ENCODE measurements around the gene B3GALT6.
"Not testable (repeated sequence)": the region's sequence is repeated elsewhere in the genome, so short reads cannot be mapped to it uniquely, and the experiment has no call there.

B3GALT6 gene

GRCh38 chr1:1245817-1246576, 14.0 kb downstream of the B3GALT6 start:
- no peak for DNase-seq

- no peak for DNase-seq
Measured at GRCh38 chr1:1246577-1247340, 14.7 kb downstream of the B3GALT6 start, which contains the start of gene C1QTNF12. Gene C1QTNF12, minus strand, starts transcription at chr1:1246722. Its CDS starts 32 bp downstream, at chr1:1246690.

DNA sequence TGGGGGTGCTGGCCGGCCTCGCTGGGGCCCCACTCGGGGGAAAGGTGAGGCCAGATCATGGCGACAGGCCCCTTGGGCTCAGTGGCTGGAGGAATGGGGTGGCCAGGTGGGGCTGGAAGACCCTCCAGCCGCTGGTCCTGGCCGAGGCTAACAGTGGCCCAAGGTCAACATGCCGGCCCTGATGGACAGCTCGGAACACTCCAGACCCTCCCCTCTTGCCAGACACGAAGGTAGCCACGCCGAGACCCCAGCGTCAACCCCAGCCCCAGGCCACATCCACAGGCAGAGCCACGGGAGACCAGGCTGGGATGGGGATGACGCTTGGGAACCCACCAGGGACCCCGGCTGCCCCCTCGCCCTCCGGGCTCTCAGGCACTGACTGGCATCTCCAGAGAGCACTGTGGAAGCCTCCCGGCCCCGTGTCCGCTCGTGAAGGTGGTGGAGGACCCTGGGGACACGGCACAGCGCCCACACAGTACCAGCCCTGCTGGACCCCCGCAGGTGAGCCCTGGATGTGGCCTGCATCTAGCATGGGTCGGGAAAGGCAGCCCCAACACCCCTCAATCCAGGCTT, 15.4 kb downstream of the B3GALT6 start:
- no peak for DNase-seq

DNA sequence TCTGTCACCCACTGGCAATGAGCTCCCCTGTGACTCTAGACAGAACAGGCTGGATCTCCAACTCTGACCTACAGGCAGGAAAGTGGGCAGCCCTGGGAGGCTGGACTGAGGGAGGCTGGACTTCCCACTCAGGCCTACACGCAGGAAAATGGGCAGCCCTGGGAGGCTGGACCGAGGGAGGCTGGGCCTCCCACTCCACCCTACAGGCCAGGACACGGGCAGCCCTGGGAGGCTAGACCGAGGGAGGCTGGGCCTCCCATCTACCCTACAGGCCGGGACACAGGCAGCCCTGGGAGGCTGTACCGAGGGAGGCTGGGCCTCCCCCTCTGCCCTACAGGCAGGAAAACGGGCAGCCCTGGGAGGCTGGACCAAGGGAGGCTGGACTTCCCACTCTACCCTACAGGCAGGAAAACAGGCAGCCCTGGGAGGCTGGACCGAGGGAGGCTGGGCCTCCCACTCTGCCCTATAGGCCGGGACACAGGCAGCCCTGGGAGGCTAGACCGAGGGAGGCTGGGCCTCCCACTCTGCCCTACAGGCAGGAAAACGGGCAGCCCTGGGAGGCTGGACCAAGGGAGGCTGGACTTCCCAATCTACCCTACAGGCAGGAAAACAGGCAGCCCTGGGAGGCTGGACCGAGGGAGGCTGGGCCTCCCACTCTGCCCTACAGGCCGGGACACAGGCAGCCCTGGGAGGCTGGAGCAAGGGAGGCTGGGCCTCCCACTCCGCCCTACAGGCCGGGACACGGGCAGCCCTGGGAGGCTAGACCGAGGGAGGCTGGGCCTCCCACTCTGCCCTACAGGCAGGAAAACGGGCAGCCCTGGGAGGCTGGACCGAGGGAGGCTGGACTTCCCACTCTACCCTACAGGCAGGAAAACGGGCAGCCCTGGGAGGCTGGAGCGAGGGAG, 16.2 kb downstream of the B3GALT6 start:
- DNase-seq = not testable (repeated sequence)

DNA sequence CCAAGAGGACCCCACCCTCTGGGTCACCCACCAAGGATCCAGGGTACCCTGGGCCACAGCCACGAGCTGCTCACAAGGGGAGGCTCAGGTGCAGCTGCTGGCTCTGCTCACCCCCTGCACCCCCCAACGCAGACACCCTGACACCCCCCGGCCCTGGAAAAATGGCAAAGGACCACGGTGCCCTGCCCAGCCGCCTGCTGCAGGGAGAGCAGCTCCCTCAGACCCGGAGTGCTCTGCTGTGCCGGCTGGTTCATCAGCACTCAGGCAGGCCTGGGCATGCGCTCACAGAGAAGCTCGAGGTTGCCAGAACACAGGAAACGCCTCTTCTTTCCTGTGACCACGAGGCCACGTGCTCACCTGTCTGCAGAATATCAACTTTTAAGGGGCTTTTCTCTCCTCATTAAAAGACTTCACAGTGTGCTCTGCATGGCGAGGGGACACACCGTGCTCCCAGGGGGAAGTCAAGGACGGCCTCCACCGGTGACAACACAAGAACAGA, 18.8 kb downstream of the B3GALT6 start:
- no peak for DNase-seq

GRCh38 chr1:1253314-1253713, 21.3 kb downstream of the B3GALT6 start:
- no peak for DNase-seq

DNA sequence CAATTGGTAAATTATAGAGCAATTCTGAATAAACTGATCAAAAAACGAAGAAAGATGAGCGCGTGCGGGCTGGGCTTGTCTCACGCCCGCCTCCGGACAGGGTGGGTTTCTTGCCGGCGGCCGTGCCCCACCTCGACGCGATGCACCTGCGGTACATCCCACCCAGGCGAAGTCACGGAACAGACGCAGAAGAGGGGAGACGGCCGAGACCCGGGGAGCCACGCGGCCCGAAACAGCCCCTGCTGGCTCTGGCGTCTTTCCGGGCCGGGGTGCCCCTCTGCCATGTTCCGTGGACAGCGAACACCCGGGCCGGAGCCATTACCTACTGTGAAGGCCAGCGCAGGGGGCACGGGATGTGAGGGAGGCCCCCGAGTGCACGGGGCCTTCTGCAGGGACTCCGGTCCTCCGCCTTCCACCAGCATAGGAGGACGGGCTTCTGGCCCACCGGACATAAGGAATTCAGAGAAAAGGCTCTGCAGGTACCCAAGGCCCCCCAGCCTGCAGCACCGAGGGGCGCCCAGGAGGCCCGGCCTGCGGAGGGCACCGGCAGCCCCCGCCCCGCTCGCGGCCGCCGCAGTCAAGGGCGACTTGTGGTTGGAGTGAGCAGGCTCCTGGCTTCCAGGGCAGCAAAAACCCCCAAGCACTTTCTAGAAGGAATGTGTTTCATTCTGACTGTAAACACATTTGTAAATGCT, 22.1 kb downstream of the B3GALT6 start:
- DNase-seq = no peak

DNA sequence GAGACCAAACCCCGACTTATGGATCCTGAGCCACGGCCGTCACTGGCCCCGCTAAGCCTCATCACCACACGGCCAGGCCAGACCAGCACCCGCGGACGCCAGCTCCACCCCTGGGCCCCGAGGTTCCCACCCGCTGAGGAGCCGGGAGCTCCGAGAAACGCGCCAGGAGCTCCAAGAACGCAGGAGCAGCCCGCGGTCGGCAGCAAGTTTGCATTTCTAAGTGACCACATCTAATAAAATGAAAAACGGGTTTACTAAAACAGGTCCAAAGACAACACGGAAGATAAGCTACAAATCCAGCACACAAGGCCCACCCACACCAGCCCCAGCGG, 22.6 kb downstream of the B3GALT6 start:
- DNase-seq = no peak

DNA sequence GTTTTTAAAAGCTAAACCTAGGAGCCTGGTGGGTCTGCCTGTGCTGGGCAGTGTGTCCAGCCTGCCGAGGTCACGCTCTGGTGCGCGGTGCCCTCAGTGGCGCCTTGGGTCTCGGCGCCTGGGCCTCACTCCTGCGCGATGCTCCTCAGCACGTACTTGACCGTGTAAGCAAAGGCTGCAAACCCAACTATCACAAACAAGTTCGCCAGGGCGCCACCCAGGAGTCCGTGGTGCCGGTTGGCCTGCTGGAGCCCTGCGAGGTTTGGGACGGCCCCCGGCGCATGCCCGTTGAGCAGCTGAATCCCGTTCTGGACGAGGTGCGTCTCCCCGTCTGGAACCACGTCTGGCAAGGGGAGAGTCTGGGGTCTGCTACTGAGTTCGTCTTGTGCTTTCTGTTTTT, 23.0 kb downstream of the B3GALT6 start:
- DNase-seq = no peak

DNA sequence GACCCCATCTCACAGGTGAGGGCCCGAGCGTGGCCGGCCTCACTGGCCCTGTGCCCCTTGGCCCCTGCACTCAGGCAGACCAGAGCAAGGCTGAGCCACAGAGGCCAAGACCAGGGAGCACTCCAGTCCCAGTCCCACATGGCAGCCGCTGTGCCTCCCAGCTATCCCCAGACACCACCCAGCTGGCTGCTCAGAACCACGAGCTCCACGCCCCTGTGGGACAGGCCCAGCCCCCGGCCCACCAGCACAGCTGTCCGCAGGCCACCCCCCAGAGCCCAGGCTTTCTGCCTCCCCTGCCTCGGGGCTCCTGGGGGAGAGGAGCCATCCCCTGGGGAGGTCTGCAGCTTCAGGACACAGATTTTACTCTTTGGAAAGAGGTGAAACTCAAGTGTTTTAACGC, 23.6 kb downstream of the B3GALT6 start:
- DNase-seq = no peak

- no peak for DNase-seq
Measured at GRCh38 chr1:1256956-1257871, 25.2 kb downstream of the B3GALT6 start.

GRCh38 chr1:1259119-1259488, 27.1 kb downstream of the B3GALT6 start:
- DNase-seq = no peak

- DNase-seq = no peak
Measured at GRCh38 chr1:1259540-1259939, 27.5 kb downstream of the B3GALT6 start.

DNA sequence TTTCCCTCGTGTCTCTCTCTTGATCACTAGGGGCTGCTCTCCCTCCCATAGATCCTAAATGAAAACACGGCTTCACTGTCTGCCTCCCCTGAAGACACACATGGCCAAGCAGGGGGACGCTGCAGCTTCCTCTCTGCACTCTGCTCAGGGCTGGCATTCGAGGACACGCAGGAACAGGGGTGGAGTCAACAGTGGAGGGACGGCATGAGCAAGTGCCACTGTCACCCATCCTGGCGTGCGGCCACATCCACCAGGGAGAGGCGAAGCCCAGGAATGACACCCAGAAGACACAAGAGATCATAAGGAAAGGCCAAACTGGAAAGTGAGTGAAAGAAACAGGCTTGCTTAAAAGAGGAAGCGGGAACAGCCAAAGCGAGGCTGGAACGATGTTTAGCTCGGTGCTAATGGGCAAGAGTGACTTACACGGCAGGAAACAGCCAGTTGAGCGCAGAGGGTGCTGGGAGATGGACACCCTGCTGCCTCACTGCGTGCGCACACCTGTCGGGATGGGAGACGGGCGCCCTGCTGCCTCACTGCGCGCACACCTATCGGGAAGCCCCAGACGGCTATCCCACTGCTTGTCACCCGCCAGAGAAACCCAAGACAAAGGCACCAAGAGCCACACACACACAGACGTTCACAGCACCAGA, 28.0 kb downstream of the B3GALT6 start:
- no peak for DNase-seq

GRCh38 chr1:1260843-1261560, 29.0 kb downstream of the B3GALT6 start:
- no peak for DNase-seq

GRCh38 chr1:1262071-1262470, 30.0 kb downstream of the B3GALT6 start:
- no peak for DNase-seq

DNA sequence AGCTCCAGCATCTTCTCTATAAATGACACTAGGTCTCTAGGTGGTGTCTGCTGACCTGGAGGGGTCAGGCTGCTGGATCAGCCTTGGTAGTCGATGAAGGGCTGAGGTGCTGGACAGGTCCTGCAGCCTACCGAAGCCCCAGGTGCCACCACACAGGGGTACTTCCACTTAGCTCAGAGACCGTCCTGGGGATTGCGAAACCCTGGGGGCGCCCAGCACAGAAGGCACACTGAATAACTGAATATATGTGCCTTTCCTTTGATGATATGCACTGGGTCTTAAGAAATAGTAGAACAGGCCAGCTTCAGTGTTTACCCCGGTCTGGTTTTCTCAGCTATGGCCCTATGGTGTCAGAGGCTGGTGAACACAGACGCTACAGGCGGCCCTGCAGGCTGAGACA, 30.7 kb downstream of the B3GALT6 start:
- no peak for DNase-seq

GRCh38 chr1:1264026-1264425, 32.0 kb downstream of the B3GALT6 start:
- DNase-seq = no peak

- DNase-seq = no peak
Measured at GRCh38 chr1:1264868-1265272, 32.8 kb downstream of the B3GALT6 start.
